Measurements from ENCODE around the gene ALDOC.

ALDOC gene

DNA sequence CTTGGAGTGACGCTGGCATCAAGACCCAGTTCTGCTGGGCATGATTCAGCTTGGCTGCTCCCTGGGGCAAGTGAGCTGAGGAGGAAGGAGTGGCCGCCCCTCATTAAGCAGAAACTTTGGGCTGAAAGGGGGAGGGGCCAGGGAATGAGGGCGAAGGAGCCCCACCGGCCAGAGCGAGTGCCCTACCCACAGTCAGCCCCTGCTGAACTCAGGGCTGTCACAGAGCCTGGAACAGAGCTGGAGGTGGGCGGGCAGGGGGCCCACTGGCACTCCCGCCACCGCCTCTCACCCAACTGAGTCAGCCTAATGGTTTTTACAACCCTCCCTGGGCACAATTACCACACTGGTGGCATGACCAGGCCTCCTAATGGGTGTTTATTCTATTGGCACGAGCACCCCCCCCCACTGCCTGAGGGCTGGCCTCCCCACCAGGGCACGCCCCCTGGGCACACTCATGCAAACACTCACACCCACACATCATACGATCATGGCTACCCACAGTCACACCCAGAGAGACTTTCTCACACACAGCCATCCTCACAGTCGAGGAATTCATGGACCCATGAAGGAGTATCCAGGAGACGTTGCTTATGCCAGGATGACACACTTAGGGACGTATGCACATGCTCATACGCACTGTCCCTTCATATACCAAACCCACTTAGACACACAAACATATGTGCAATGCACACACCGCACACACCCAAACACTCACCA lies 43.4 kb downstream of the ALDOC start:
- no peak for DNase-seq (ENCODE audit: low read depth in 2 of 2, low spot score in 1 of 2)

GRCh38 chr17:28532050-28532960 lies 44.4 kb downstream of the ALDOC start:
- DNase-seq (ENCODE audit: low read depth in 2 of 2, low spot score in 1 of 2): no peak

- no peak for DNase-seq (ENCODE audit: low read depth in 2 of 2, low spot score in 1 of 2)
Measured at GRCh38 chr17:28530926-28531325, 45.8 kb downstream of the ALDOC start.

DNA sequence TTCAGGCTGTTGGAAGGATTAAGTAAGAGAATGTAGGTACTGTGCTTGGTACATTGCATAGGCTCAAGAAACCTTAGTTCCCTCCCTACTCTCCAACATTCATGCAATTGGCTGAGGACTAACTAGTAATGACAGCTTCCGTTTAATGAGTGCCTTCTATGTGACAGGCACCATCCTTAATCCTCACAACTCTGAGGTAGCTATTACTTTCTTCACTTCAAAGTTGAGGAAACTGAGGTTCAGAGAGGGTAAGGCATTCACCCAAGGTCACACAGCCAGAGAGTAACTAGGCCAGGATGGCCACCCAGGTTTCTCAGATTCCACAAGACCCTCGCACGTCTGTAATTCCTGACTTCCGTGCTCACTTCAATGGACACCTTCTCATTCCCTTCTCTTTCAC lies 46.4 kb downstream of the ALDOC start:
- no peak for DNase-seq (ENCODE audit: low read depth in 2 of 2, low spot score in 1 of 2)

DNA sequence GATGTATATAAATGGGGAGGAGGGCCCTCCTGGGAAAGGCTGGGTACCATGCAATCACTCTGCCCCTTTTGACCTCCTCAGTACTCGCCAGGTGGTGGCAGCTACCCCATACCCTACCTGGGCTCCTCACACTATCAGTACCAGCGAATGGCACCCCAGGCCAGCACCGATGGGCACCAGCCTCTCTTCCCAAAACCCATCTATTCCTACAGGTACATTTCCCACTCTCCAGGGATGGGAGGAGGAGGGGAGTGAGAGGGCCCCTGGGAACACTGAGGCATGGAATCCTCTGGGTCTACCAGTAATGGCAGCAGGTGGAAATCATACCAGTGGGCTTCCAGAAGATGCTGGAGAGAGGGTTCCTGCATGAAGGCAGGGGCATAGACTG lies 47.7 kb downstream of the ALDOC start:
- no peak for DNase-seq (ENCODE audit: low read depth in 2 of 2, low spot score in 1 of 2)

- no peak for DNase-seq (ENCODE audit: low read depth in 2 of 2, low spot score in 1 of 2)
Measured at GRCh38 chr17:28528327-28529012, 48.2 kb downstream of the ALDOC start.

DNA sequence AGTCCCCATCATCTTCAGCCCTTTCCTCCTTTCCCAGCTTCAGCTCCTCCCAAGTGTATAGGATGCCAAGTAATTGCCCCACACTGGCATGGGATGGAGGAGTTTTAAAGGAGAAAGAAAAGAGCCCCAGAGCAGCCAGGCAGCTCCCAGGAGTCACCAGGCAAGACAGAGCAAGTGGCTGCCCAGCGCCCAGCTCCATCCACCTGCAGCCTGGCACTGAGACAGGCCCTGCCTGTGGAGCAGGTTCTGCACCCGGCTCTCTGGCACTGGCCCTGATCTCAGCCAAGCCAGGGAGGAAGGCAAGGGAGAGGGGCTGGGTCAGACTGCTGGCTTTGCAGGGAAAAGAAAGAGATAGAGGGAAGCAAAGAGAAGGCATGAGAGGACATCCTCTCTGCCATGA lies 48.8 kb downstream of the ALDOC start:
- DNase-seq (ENCODE audit: low read depth in 2 of 2, low spot score in 1 of 2): no peak

DNA sequence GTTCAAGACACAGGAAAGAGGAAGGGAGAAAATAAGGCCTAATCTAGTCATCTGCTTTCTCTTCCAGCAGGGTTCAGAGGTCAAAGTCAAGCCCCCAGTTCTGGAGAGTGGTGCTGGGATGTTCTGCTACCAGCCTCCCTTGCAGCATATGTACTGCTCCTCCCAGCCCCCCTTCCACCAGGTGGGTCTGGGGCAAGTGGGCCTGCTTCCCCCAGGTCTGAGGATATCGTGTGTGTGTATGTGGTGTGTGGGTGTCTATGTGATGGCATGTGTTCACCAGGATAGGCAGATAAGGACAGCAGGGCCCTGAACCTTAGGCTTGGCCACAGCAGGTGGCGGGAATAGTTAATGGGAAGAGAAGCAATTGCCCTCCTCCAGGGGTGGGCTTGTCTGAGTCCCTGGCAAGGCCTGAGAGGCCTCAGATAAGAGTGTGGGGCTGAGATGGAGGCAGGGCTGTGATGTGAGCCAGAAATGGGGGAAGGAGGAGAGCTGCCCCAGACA lies 49.5 kb downstream of the ALDOC start:
- no peak for DNase-seq (ENCODE audit: low read depth in 2 of 2, low spot score in 1 of 2)

- no peak for DNase-seq (ENCODE audit: low read depth in 2 of 2, low spot score in 1 of 2)
Measured at GRCh38 chr17:28526381-28526780, 50.3 kb downstream of the ALDOC start.

DNA sequence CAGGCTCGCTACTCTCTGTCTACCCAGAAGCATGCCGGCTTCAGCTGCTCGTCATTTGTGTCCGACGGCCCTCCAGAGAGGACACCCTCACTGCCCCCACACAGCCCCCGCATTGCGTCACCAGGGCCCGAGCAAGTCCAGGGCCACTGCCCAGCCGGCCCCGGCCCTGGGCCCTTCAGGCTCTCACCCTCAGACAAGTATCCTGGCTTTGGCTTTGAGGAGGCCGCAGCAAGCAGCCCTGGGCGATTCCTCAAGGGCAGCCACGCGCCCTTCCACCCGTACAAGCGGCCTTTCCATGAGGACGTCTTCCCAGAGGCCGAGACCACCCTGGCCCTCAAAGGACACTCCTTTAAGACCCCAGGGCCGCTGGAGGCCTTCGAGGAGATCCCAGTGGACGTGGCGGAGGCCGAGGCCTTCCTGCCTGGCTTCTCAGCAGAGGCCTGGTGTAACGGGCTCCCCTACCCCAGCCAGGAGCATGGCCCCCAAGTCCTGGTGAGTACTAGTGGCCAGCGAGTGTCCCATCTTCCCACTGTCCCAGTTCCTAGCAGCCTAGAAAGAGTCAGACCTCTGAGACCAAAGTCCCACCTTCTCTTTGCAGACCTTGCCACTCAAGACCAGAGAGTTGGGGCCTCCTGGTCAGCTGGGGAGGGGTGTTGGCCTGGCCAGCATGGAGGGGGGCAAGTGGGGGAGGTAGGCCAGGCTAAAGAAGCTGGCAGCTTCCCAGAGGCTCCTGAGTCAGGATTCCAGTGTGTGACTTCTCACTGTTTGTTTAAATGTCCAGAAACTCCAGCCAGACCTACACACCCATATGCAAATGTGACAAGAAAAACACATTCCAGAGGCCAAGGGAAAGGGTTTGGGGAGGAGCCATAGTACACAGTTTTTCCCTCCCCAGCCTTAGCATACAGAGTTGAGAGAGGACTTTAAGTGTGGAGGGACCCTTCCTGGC lies 51.9 kb downstream of the ALDOC start:
- DNase-seq (ENCODE audit: low read depth in 2 of 2, low spot score in 1 of 2): no peak

GRCh38 chr17:28523876-28524275 lies 52.8 kb downstream of the ALDOC start:
- DNase-seq (ENCODE audit: low read depth in 2 of 2, low spot score in 1 of 2): no peak

DNA sequence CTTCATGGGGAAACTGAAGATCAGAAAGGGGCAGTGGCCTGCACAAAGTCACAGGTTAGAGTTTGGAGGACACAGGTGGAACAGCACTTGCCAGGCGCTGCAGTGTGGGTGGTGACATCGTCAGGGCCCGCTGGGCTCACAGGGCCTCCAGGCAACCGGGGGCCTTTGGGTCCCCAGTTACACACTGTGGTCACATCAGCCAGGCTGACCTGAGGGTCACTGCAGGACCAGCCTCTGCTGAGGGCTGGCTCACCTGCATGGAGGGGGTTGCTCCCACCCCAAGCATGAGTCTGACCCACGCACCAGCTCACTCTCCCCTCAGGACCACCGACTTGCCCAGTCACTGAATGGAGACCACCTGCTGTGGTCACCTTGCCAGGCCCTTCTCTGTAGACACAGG lies 53.5 kb downstream of the ALDOC start:
- no peak for DNase-seq (ENCODE audit: low read depth in 2 of 2, low spot score in 1 of 2)

Data from stimulated activated CD8-positive, alpha-beta memory T cell treated with anti-CD3 and anti-CD28 coated beads, Interleukin-4, amount 100 ng/mL, for 1 hour (primary cell).